Hepatocyte (in vitro differentiated cells): ENCODE data around the gene NXPH2. TPM values are rescaled to one million over a fixed set of nuclear protein-coding genes. Genes with fewer than 3 reads are reported as not detected.
"Not testable (repeated sequence)": the region's sequence is repeated elsewhere in the genome, so short reads cannot be mapped to it uniquely, and the experiment has no call there.

Experiments used
- DNase-seq: peaks from one replicate; pipeline ENCODE4 v3.0.0-alpha.2; 2016; ENCODE audit warnings: low spot score
- H2AFZ ChIP-seq: fragments of 200-600 bp; sonication (generic); 2 replicates; pipeline ENCODE4 v1.6.0; 2016; ENCODE audit warnings: antibody characterized with exemption, mild to moderate bottlenecking
- H3K27ac ChIP-seq: fragments of 200-600 bp; sonication (generic); 2 replicates; pipeline ENCODE4 v1.5.1; 2016; ENCODE audit warnings: mild to moderate bottlenecking
- H3K27me3 ChIP-seq: fragments of 200-600 bp; sonication (generic); 2 replicates; pipeline ENCODE4 v1.6.1; 2016
- H3K36me3 ChIP-seq: fragments of 200-600 bp; sonication (generic); replicated peaks from 2 replicates; pipeline ENCODE4 v1.5.1; 2016; ENCODE audit warnings: low read depth; ENCODE audit not compliant: insufficient read depth
- H3K4me1 ChIP-seq: fragments of 200-600 bp; sonication (generic); 2 replicates; pipeline ENCODE4 v1.5.1; 2016; ENCODE audit warnings: mild to moderate bottlenecking, moderate library complexity; ENCODE audit not compliant: insufficient read depth
- H3K4me2 ChIP-seq: fragments of 200-600 bp; sonication (generic); 2 replicates; pipeline ENCODE4 v1.6.0; 2016
- H3K4me3 ChIP-seq: fragments of 200-600 bp; sonication (generic); 2 replicates; pipeline ENCODE4 v1.5.1; 2016; ENCODE audit warnings: mild to moderate bottlenecking
- H3K79me2 ChIP-seq: fragments of 200-600 bp; sonication (generic); 2 replicates; pipeline ENCODE4 v1.6.0; 2017; ENCODE audit warnings: mild to moderate bottlenecking
- H3K9me2 ChIP-seq: fragments of 200-600 bp; sonication (generic); replicated peaks from 2 replicates; pipeline ENCODE4 v1.6.0; 2017; ENCODE audit warnings: mild to moderate bottlenecking; ENCODE audit not compliant: insufficient read depth
- H3K9me3 ChIP-seq: fragments of 200-600 bp; sonication (generic); 2 replicates; pipeline ENCODE4 v1.5.1; 2016; ENCODE audit warnings: low read depth, mild to moderate bottlenecking
- H4K20me1 ChIP-seq: fragments of 200-600 bp; sonication (generic); 2 replicates; pipeline ENCODE4 v1.6.0; 2016; ENCODE audit warnings: mild to moderate bottlenecking; ENCODE audit not compliant: insufficient read depth, poor library complexity, severe bottlenecking
- CTCF ChIP-seq: fragments of 200-600 bp; sonication (generic); IDR thresholded peaks from 2 replicates; pipeline ENCODE4 v1.5.1; 2016; ENCODE audit warnings: antibody characterized with exemption, mild to moderate bottlenecking; ENCODE audit not compliant: poor library complexity
- EZH2 ChIP-seq: fragments of 200-600 bp; sonication (generic); IDR thresholded peaks from 2 replicates; pipeline ENCODE4 v1.6.1; 2016; ENCODE audit warnings: antibody characterized with exemption, mild to moderate bottlenecking, borderline replicate concordance
- EZH2phosphoT487 ChIP-seq: fragments of 200-600 bp; sonication (generic); IDR thresholded peaks from one replicate; pipeline ENCODE4 v1.6.1; 2018; ENCODE audit warnings: antibody characterized with exemption, mild to moderate bottlenecking, low read depth, moderate library complexity; ENCODE audit not compliant: unreplicated experiment, severe bottlenecking
- WGBS: methylation state at CpG from one replicate; pipeline ENCODE4 v1.1.6; 2016; ENCODE audit warnings: low lambda C conversion rate; ENCODE audit errors: missing lambda C conversion rate; 5-methylcytosine and 5-hydroxymethylcytosine counted together
- polyA plus RNA-seq: library from polyadenylated mRNA; unstranded; fragments of >200 nt; fragmentation: Nextera tagmentation; extraction: Ambion mirVana; gene quantifications from 2 replicates; pipeline ENCODE4 v1.2.1, GENCODE V29; 2016
- total RNA-seq: library from RNA; depleted of rRNA; stranded (reverse); fragments of >200 nt; gene quantifications from 2 replicates; pipeline ENCODE4 v1.2.3, GENCODE V29; 2014

The NXPH2 gene
- total and polyA plus RNA-seq, 2 experiments from 2014 or later: 1.5 to 6.3 TPM

- Histone ChIP-seq H3K4me1 (no peaks in the 10 kb centered on the region), H3K9me3 (no peaks in the 10 kb centered on the region), H3K9me2 (no peaks in the 10 kb centered on the region), H3K27ac (no peak overlapping the region), H3K79me2 (no peaks in the 10 kb centered on the region), H3K27me3 (no peaks in the 10 kb centered on the region), H3K4me3 (no peak overlapping the region), H3K4me2 (no peak overlapping the region), H4K20me1 (no peaks in the 10 kb centered on the region), H2AFZ (no peak overlapping the region), H3K36me3 (no peaks in the 10 kb centered on the region)
- WGBS: 63% methylated on average over 7 of the region's 7 CpGs
- peak; percentile 9 for DNase-seq
- TF ChIP-seq EZH2: no peak
Measured at GRCh38 chr2:138752197-138752956, 27.8 kb downstream of the NXPH2 start.

- Histone ChIP-seq H3K4me3 (no peak overlapping the region), H2AFZ (no peak overlapping the region), H3K9me2 (no peaks in the 10 kb centered on the region), H3K79me2 (no peaks in the 10 kb centered on the region), H3K4me2 (no peak overlapping the region), H3K9me3 (no peaks in the 10 kb centered on the region), H3K27ac (no peak overlapping the region), H4K20me1 (no peaks in the 10 kb centered on the region), H3K4me1 (no peaks in the 10 kb centered on the region), H3K36me3 (no peaks in the 10 kb centered on the region), H3K27me3 (no peaks in the 10 kb centered on the region)
- WGBS: 43% methylated on average over 3 of the region's 3 CpGs
- no peak for TF ChIP-seq CTCF
- no peak for DNase-seq
Measured at GRCh38 chr2:138744713-138745112, 35.5 kb downstream of the NXPH2 start.

DNA sequence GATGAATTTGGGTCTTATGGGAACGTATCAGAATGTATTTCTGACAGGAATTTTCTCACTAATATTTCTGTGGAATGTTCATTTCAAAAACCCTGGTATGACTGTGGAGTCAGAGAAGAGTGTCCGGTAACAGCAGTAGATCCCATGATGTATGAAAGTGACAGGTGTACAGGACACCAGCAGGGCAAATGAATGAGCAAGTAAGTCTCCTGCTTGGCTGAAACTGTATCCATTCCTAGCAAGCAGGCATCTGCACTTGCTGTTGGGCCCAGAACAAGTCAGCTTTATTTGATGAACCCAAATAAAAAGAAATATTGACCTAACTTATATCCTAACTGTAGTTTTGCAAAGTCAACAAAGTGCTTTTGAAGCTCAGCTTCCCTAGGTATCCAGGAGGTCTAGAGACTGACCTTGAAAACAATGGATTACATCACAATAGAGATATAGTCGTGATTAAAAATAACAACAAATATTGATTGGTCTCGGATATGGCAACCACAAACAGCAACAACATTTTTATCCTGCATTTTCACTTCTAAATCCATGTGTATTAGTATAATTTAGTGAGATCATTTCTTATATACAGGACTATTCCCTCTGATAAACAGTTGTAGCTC is 37.6 kb downstream of the NXPH2 start:
- Histone ChIP-seq H3K27ac (no peak overlapping the region), H3K9me2 (no peaks in the 10 kb centered on the region), H3K27me3 (no peaks in the 10 kb centered on the region), H3K4me3 (no peak overlapping the region), H3K79me2 (no peaks in the 10 kb centered on the region), H3K36me3 (no peaks in the 10 kb centered on the region), H2AFZ (no peak overlapping the region), H3K4me1 (no peaks in the 10 kb centered on the region), H3K4me2 (no peak overlapping the region), H4K20me1 (no peaks in the 10 kb centered on the region), H3K9me3 (no peaks in the 10 kb centered on the region)
- no peak for DNase-seq
- WGBS: 83% methylated on average over 4 of the region's 4 CpGs
- no peak for TF ChIP-seq CTCF
- TF ChIP-seq EZH2: no peak
- TF ChIP-seq EZH2phosphoT487: no peak

GRCh38 chr2:138741851-138742250 is 38.3 kb downstream of the NXPH2 start:
- Histone ChIP-seq H3K79me2 (no peaks in the 10 kb centered on the region), H3K4me2 (no peak overlapping the region), H3K4me1 (no peaks in the 10 kb centered on the region), H3K9me3 (no peaks in the 10 kb centered on the region), H3K36me3 (no peaks in the 10 kb centered on the region), H3K4me3 (no peak overlapping the region), H3K27ac (no peak overlapping the region), H2AFZ (no peak overlapping the region), H3K9me2 (no peaks in the 10 kb centered on the region), H3K27me3 (no peaks in the 10 kb centered on the region), H4K20me1 (no peaks in the 10 kb centered on the region)
- TF ChIP-seq EZH2 (no peak), CTCF (no peak), EZH2phosphoT487 (no peak)
- DNase-seq: no peak
- WGBS: 96% methylated on average over 2 of the region's 2 CpGs

- H3K36me3 ChIP-seq, H4K20me1 ChIP-seq, H3K27ac ChIP-seq, H3K4me1 ChIP-seq, H3K79me2 ChIP-seq, H2AFZ ChIP-seq, H3K27me3 ChIP-seq, DNase-seq, H3K4me2 ChIP-seq, H3K4me3 ChIP-seq, H3K9me2 ChIP-seq, H3K9me3 ChIP-seq: not testable (repeated sequence)
- 95% methylated on average over 3 of the region's 3 CpGs for WGBS
Measured at GRCh38 chr2:138737009-138737554, 43.1 kb downstream of the NXPH2 start.
